PFSK-1 (cell line): ENCODE data around the gene ITGA8.
A peak's percentile ranks its signal among the peaks of the same experiment; 100 is the strongest.

Experiments used
- FOXP2 ChIP-seq: optimal IDR thresholded peaks from 2 replicates; pipeline ENCODE3; 2011; ENCODE audit warnings: borderline replicate concordance, control low read depth, inconsistent platforms; ENCODE audit not compliant: insufficient read depth; ENCODE audit errors: extremely low read length, extremely low read depth
- POLR2AphosphoS5 ChIP-seq: IDR thresholded peaks from 2 replicates; pipeline ENCODE4 v1.6.1; 2012; ENCODE audit warnings: low read depth, mild to moderate bottlenecking, control low read depth, low read length, moderate library complexity
- REST ChIP-seq, 2 experiments: IDR thresholded peaks; 2 replicates each; pipeline versions ENCODE4 v1.6.1 to v1.8.0; 2011 to 2012; ENCODE audit warnings: low read depth in 2 of 2, low read length in 2 of 2, control low read depth in 1 of 2, inconsistent platforms in 1 of 2, mild to moderate bottlenecking in 1 of 2, moderate library complexity in 1 of 2; ENCODE audit not compliant: insufficient read depth in 1 of 2
- SIN3A ChIP-seq: IDR thresholded peaks from 2 replicates; pipeline ENCODE4 v1.6.1; 2012; ENCODE audit warnings: mild to moderate bottlenecking, low read length, moderate library complexity, borderline replicate concordance; ENCODE audit not compliant: insufficient read depth
- TAF1 ChIP-seq: IDR thresholded peaks from 2 replicates; pipeline ENCODE4 v1.6.1; 2012; ENCODE audit warnings: low read length, control low read depth, borderline replicate concordance; ENCODE audit not compliant: insufficient read depth

The ITGA8 gene

GRCh38 chr10:15510963-15511362 lies 208.8 kb downstream of the ITGA8 start:
- TF ChIP-seq FOXP2 (no peak), SIN3A (no peak), REST (IDR thresholded peaks at IDR 0.05; ENCODE audit: insufficient read depth in 1 of 2, low read depth in 2 of 2, low read length in 2 of 2) (no peak)

GRCh38 chr10:15505329-15505728 lies 214.4 kb downstream of the ITGA8 start:
- TF ChIP-seq REST (IDR thresholded peaks at IDR 0.05; ENCODE audit: insufficient read depth in 1 of 2, low read depth in 2 of 2, low read length in 2 of 2) (no peak), FOXP2 (no peak), POLR2AphosphoS5 (no peak), SIN3A (no peak), TAF1 (no peak)

GRCh38 chr10:15504101-15504840 lies 215.5 kb downstream of the ITGA8 start:
- no peak for TF ChIP-seq REST (IDR thresholded peaks at IDR 0.05; ENCODE audit: insufficient read depth in 1 of 2, low read depth in 2 of 2, low read length in 2 of 2)
- no peak for TF ChIP-seq POLR2AphosphoS5
- peak; percentile 28; the same call in 1 of the 2 replicates for TF ChIP-seq SIN3A

GRCh38 chr10:15494850-15495506 lies 224.7 kb downstream of the ITGA8 start:
- TF ChIP-seq FOXP2 (no peak), TAF1 (no peak), REST (IDR thresholded peaks at IDR 0.05; ENCODE audit: insufficient read depth in 1 of 2, low read depth in 2 of 2, low read length in 2 of 2) (no peak), POLR2AphosphoS5 (no peak), SIN3A (no peak)
